Gastroesophageal sphincter (tissue), 3 donors: ENCODE results near the gene OR10T2.

Experiments
- EP300 ChIP-seq: sonication (generic); formaldehyde crosslinking; IDR thresholded peaks from one replicate; pipeline ENCODE4 v1.6.1; 2017; ENCODE audit warnings: antibody characterized with exemption, mild to moderate bottlenecking
- TF ChIP-seq, protein P1 (sequence below), 4 experiments: fragments of 200-600 bp in 2 of 4; fragments of 450-650 bp in 2 of 4; sonication (generic) in 1 of 4; IDR thresholded peaks; one replicate each; pipeline ENCODE4 v1.5.1; 2017 to 2019; ENCODE audit warnings: antibody characterized with exemption in 4 of 4, mild to moderate bottlenecking in 2 of 4, moderate library complexity in 2 of 4

DNA sequence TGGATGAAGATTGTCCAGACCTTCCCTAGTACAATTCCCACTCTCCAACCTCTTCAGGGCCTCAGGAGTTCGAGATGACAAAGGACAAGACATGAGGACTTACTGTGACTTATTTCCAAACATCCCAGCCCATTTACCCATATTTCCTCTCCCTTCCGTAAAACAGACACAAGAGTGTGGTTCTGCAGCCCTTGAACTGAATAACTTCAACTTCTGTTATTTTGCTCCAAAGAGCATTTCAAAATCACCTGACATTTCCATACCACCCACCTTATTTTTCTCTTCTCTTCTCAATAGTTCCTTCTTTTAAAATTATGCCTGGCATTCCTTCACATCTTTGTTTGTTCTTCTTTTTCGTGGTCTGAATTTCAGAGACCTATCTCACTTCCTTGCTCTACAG, 35.5 kb upstream of the OR10T2 start:
- TF ChIP-seq, protein P1, sequence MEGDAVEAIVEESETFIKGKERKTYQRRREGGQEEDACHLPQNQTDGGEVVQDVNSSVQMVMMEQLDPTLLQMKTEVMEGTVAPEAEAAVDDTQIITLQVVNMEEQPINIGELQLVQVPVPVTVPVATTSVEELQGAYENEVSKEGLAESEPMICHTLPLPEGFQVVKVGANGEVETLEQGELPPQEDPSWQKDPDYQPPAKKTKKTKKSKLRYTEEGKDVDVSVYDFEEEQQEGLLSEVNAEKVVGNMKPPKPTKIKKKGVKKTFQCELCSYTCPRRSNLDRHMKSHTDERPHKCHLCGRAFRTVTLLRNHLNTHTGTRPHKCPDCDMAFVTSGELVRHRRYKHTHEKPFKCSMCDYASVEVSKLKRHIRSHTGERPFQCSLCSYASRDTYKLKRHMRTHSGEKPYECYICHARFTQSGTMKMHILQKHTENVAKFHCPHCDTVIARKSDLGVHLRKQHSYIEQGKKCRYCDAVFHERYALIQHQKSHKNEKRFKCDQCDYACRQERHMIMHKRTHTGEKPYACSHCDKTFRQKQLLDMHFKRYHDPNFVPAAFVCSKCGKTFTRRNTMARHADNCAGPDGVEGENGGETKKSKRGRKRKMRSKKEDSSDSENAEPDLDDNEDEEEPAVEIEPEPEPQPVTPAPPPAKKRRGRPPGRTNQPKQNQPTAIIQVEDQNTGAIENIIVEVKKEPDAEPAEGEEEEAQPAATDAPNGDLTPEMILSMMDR (IDR thresholded peaks at IDR 0.05): no peak
- no peak for TF ChIP-seq EP300
